Astrocyte (in vitro differentiated cells and primary cell): Measurements from ENCODE around the gene ATP2B2. TPM values are rescaled to one million over a fixed set of nuclear protein-coding genes. Genes with fewer than 3 reads are reported as not detected.

ENCODE experiments used
- DNase-seq: peaks from one replicate; pipeline ENCODE4 v3.0.0-alpha.2; 2010; ENCODE audit warnings: low read depth
- FAIRE-seq: peaks from 2 replicates; lab custom pipeline; 2011; peaks lifted over from hg19 to GRCh38; lab: Jason Lieb, UNC
- H2AFZ ChIP-seq: 2 replicates; pipeline ENCODE4 v1.6.0; 2012; ENCODE audit warnings: low read depth, low read length, inconsistent platforms
- H3K27ac ChIP-seq: 2 replicates; pipeline ENCODE4 v1.5.1; 2011; ENCODE audit warnings: low read depth, low read length, inconsistent platforms
- H3K27me3 ChIP-seq: 2 replicates; pipeline ENCODE4 v1.6.0; 2011; ENCODE audit warnings: low read length, inconsistent platforms; ENCODE audit not compliant: insufficient read depth
- H3K36me3 ChIP-seq: 2 replicates; pipeline ENCODE4 v1.5.1; 2011; ENCODE audit warnings: low read length, inconsistent platforms; ENCODE audit not compliant: insufficient read depth
- H3K4me1 ChIP-seq: 2 replicates; pipeline ENCODE4 v1.5.1; 2011; ENCODE audit warnings: low read length, inconsistent platforms; ENCODE audit not compliant: insufficient read depth
- H3K4me2 ChIP-seq: 2 replicates; pipeline ENCODE4 v1.6.0; 2012; ENCODE audit warnings: low read length, inconsistent platforms
- H3K4me3 ChIP-seq: 2 replicates; pipeline ENCODE4 v1.5.1; 2011; ENCODE audit warnings: low read depth, mild to moderate bottlenecking, low read length, inconsistent platforms; ENCODE audit not compliant: insufficient read depth
- H3K79me2 ChIP-seq: 2 replicates; pipeline ENCODE4 v1.6.0; 2012; ENCODE audit warnings: mild to moderate bottlenecking, low read length, inconsistent platforms; ENCODE audit not compliant: insufficient read depth
- H3K9ac ChIP-seq: 2 replicates; pipeline ENCODE4 v1.6.0; 2012; ENCODE audit warnings: mild to moderate bottlenecking, low read length, inconsistent platforms
- H3K9me3 ChIP-seq: 2 replicates; pipeline ENCODE4 v1.5.1; 2012; ENCODE audit warnings: low read depth, mild to moderate bottlenecking, low read length, inconsistent platforms; ENCODE audit not compliant: insufficient read depth
- H4K20me1 ChIP-seq: 2 replicates; pipeline ENCODE4 v1.6.0; 2012; ENCODE audit warnings: low read length, inconsistent platforms; ENCODE audit not compliant: insufficient read depth
- H3K27ac Mint-ChIP-seq: one replicate; pipeline ENCODE4 v1.8.0; 2021; ENCODE audit warnings: mild to moderate bottlenecking, mixed read lengths; ENCODE audit not compliant: unreplicated experiment
- H3K27me3 Mint-ChIP-seq: one replicate; pipeline ENCODE4 v1.8.0; 2021; ENCODE audit warnings: low read depth, mixed read lengths; ENCODE audit not compliant: unreplicated experiment
- H3K36me3 Mint-ChIP-seq: one replicate; pipeline ENCODE4 v1.8.0; 2021; ENCODE audit warnings: low read depth, mixed read lengths; ENCODE audit not compliant: unreplicated experiment
- H3K4me1 Mint-ChIP-seq: one replicate; pipeline ENCODE4 v1.8.0; 2021; ENCODE audit warnings: low read depth, mixed read lengths; ENCODE audit not compliant: unreplicated experiment
- H3K4me3 Mint-ChIP-seq: one replicate; pipeline ENCODE4 v1.8.0; 2021; ENCODE audit warnings: mild to moderate bottlenecking, moderate library complexity, mixed read lengths; ENCODE audit not compliant: unreplicated experiment
- H3K9me3 Mint-ChIP-seq: one replicate; pipeline ENCODE4 v1.8.0; 2021; ENCODE audit warnings: mild to moderate bottlenecking, mixed read lengths; ENCODE audit not compliant: unreplicated experiment
- CTCF ChIP-seq: IDR thresholded peaks from 2 replicates; pipeline ENCODE4 v1.5.1; 2011; ENCODE audit warnings: low read depth, mild to moderate bottlenecking, inconsistent platforms, low read length, moderate library complexity; ENCODE audit not compliant: insufficient read depth
- EZH2 ChIP-seq: IDR thresholded peaks from 2 replicates; pipeline ENCODE4 v1.6.1; 2012; ENCODE audit warnings: mild to moderate bottlenecking, low read length, inconsistent platforms; ENCODE audit not compliant: insufficient read depth
- microRNA-seq: library from miRNA; unstranded; fragments of <30 nt; microRNA quantifications from one replicate; pipeline ENCODE4 v1.2.0, GENCODE V29; 2020
- total RNA-seq: library from RNA; stranded (reverse); gene quantifications from 2 replicates; pipeline ENCODE4 v1.2.1, GENCODE V29; 2021

ATP2B2 gene
- total RNA-seq, 1 donor from 2014 or later = 0.05 TPM

GRCh38 chr3:10277115-10277625 is 228.2 kb downstream of the ATP2B2 start:
- DNase-seq = no peak
- Mint-ChIP-seq H3K27me3 (no peaks in the 10 kb centered on the region), H3K4me1 (peaks cover 13% of the 10 kb centered on the region), H3K36me3 (peaks cover 22% of the 10 kb centered on the region), H3K9me3 (no peaks in the 10 kb centered on the region), H3K27ac (no peak overlapping the region), H3K4me3 (no peak overlapping the region)
- TF ChIP-seq EZH2 (no peak), CTCF (no peak)
- Histone ChIP-seq H3K9ac (no peak overlapping the region), H3K27ac (no peak overlapping the region), H3K4me2 (no peak overlapping the region), H3K36me3 (peaks cover 18% of the 10 kb centered on the region), H3K9me3 (no peaks in the 10 kb centered on the region), H2AFZ (no peak overlapping the region), H3K4me1 (peaks cover 6% of the 10 kb centered on the region), H3K27me3 (no peaks in the 10 kb centered on the region), H3K79me2 (peaks cover 51% of the 10 kb centered on the region), H3K4me3 (no peak overlapping the region), H4K20me1 (peaks cover 60% of the 10 kb centered on the region)
- FAIRE-seq = no peak

- H3K4me3 Mint-ChIP-seq = no peak overlapping the region
- H3K36me3 Mint-ChIP-seq = peaks cover 21% of the 10 kb centered on the region
- no peak for TF ChIP-seq CTCF
- TF ChIP-seq EZH2 = no peak
- no peak overlapping the region for H3K4me2 ChIP-seq
- H3K4me1 ChIP-seq = peaks cover 4% of the 10 kb centered on the region
- H3K27ac Mint-ChIP-seq = no peak overlapping the region
- H3K9ac ChIP-seq = no peak overlapping the region
- H2AFZ ChIP-seq = no peak overlapping the region
- no peak overlapping the region for H3K4me3 ChIP-seq
- H3K9me3 ChIP-seq = no peaks in the 10 kb centered on the region
- no peak overlapping the region for H3K27ac ChIP-seq
- H3K4me1 Mint-ChIP-seq = peaks cover 10% of the 10 kb centered on the region
- DNase-seq (no peak), FAIRE-seq (no peak)
- H3K36me3 ChIP-seq = peaks cover 16% of the 10 kb centered on the region
- H3K27me3 Mint-ChIP-seq = no peaks in the 10 kb centered on the region
- no peaks in the 10 kb centered on the region for H3K27me3 ChIP-seq
- peaks cover 80% of the 10 kb centered on the region for H4K20me1 ChIP-seq
- no peaks in the 10 kb centered on the region for H3K9me3 Mint-ChIP-seq
- H3K79me2 ChIP-seq = peaks cover 77% of the 10 kb centered on the region
Observed at GRCh38 chr3:10274601-10275000, 230.8 kb downstream of the ATP2B2 start.

Small RNA genes lying within 50 kb of the gene (microRNA-seq; reads per million reads assigned to microRNA genes)
- gene MIR378B = not detected
- not detected for gene MIR885

Other genes with a start within 250 kb of the ATP2B2 start
- not detected in 2 replicates for gene GHRL, start 212.6 kb downstream of the ATP2B2 start, total RNA-seq
- gene SEC13, start 184.5 kb downstream of the ATP2B2 start, total RNA-seq = 233 and 245 TPM in 2 replicates